HG02943 (cell line): ENCODE results near the gene F12.

Experiments used
- ATAC-seq: cut with Tn5 transposase; IDR thresholded peaks from one replicate; pipeline ENCODE4 v1.9.1; 2021; ENCODE audit warnings: mild to moderate bottlenecking, low read depth, moderate library complexity; ENCODE audit not compliant: unreplicated experiment

Gene F12

DNA sequence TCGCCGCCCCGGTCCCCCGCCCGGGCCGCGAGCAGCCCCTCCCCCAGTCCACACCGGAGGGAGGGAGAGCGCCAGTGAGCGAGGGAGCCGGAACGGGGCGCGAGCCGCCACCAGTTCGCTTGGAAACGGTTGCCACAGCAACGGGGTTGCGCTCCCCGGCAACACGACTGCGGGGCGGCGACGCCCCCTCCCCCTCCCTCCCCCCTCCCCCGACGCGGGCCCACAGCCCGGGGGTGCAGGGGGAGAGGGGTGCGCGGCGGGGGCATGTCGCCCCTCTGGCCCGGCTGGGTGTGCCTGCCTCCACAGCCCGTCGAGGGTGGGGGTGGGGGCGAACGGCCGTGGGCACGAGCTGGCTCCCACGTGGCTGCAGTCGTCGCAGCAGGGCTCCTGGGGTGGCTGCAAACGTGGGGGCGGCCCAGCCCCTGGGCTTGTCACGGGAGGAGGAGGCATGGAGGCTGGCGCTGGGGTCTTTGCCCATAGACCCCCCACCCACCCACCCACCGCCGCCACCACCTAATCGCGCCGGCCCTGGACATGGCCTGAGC lies 37.8 kb upstream of the F12 start:
- ATAC-seq: no peak

DNA sequence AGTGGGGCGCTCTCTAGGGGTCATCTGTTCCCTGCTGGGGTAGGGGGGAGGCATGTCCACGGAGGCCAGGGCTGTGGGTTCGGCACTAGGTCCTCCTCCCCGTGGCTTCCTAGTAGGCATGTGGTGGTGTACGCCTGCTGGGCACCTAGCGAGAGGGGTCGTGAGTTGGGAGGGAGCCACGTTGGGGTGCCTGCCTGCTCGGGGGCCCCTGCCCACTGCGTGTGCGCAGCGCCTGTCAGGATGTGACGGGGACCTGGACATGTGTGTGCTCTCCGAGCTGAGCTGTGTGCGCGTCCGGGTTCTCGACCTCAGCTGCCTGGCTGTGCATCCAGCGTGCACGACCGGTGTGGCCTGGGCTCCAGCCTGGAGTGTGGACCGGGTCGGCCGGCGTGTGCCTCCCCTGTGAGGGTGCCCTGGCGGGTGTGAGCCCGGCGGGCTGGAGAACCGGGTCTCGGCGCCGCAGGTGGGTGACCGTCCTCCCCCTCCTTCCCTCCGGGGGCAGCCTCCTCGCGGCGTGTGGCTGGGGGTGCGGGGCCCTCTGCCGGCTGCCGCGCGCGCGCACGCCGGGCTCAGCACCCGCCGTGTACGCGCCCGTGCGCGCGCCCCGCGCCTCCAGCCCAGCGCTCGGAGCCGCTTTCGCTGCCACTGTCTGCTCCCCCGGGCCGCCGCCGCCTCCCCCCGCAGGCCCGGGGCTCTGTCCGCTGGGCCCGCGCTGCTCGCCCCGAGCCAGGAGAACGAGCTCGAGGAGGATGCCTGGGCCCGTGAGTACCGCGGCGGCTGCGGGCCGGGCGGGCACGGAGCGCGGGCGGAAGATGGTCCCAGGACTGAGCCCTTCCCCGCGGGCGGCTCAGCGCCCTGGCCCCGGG lies 37.1 kb upstream of the F12 start, which contains the start of gene PRR7:
TSS of gene PRR7 (plus strand) at position 615 of the 866 bp plus-strand sequence. CDS start 8,254 bp downstream, outside the sequence.
- no peak for ATAC-seq

DNA sequence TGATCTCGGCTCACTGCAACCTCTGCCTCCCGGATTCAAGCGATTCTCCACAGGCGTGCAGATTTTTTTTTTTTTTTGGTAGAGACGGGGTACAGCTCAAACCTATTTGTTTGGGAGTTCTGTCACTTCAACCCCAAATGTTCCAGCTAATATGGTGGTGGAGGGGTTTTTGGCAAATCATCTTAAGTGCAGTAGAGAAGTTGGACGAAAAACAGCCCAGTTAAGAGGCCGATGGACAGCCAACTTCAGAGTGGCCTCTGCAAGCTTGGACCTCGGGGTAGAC lies 36.5 kb upstream of the F12 start:
- ATAC-seq: no peak

DNA sequence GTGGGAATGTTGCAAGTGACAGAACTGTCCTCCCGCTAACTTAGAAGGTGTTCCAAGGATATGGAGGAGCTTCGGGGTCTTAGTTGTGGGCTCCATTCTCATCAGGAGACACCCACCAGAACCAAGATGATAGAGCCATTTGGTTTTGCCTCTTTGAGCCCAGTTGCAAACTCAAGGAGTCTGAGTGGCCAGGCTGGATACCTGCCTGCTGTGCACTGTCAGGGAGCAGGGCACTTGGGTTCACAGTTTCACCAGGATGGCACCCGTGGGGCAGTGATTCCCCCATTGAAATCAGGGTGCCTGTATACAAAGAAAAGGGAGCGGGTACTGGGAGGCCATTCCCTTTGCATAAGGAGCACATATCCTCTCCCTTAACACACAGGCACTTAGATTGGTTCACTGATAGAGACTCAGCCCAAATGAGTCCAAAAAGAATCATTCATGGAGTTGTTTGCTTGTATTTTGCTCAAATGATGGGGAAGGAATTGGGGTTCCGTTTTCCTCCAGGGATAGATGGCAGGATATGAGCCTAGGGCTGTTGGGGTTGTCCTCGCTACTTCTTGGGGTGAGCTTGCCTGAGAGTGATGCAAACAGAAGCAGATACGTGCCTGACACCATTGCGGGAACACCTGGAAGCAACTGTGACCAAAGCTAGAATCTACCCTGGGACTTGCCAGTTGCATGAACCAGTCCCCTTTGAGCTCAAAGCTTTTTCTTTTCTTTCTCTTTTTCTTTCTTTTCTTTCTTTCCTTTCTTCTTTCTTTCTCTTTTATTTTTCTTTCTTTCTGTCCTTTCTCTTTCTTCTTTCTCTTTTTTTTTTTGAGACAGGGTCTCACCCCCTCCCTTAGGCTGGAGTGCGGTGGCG lies 35.9 kb upstream of the F12 start:
- no peak for ATAC-seq

DNA sequence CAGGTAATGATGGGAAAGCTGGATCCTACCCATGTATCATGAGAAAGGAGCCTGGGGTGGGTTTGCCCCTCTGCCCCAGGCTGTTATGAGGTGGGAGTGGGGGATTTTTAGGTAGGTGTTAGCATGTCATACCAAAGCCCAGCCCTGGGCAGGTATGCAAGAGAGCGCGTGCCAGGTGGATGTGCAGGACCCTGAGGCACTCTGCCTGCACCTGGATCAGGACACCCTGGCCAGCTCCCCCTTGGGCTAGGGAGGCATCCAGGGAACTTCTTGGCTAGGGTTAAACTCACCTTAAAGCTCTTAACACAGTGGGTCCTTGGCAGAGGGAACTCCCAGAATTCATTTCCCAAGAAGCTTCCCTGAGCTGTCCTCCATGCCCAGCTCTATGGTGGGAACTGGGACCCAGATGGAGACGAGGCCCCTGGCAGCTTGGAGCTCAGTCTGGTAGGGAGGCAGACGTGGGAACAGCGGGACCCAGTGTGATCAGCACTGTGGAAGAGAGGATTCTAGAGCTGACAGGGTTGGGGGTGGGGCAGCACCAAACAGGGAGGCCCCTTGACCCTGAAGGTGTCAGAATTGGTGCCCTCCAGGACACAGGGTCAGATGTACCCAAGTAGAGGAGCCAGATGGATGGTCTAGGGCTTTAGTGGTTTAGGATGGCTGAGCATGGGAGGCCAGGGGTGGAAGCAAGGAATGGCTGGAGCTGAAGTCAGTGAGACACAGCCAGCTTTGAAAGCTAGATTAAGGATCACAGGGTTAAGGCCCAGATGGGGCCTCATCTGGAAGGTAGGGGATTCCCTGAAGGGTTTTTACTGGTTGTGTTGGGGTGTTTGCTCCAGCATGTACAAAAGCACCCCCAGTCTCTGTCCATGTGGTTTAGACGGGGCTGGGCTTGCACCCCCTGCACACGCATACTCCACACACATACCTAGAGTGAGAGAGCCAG lies 35.0 kb upstream of the F12 start:
- no peak for ATAC-seq

DNA sequence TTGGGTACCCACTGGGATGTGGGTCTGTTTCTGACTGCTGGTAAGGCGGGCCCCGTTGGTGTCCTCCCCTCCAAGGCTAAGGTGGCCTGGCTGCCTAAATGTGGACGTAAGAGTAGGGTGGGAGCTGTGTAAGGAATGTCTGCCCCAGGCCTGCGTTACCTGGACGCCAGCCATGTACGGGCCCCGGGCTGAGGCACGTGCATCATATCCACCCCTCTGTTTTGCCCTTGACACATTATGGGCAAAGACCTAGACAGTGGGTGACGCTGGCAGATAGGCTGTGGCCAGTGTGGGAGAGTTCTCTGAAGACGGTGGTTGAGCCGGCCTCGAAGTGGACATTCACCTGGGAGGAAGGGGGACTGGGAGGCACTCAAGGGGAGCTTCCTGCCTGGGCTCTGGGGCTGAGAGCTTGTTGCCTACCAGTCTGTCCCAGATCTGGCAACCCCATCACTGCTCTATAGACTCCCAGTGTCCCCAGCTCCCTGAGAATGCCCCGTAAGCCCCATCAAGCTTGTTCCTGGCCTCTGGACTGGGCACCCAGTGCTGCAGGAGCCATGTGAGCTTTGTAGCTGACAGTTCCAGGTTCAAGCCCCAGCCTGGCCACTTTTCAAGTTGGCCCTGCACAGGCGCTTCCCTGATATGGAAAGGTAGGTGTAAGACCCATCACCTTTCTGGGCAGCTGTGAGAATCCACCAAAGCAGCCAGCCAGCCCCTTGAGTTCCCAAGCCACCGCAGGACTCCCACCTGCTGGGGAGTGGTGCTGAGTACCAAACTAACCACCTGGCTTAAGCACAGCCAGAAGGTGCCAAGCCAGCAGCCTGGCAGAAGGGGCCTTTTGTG lies 34.0 kb upstream of the F12 start:
- no peak for ATAC-seq

DNA sequence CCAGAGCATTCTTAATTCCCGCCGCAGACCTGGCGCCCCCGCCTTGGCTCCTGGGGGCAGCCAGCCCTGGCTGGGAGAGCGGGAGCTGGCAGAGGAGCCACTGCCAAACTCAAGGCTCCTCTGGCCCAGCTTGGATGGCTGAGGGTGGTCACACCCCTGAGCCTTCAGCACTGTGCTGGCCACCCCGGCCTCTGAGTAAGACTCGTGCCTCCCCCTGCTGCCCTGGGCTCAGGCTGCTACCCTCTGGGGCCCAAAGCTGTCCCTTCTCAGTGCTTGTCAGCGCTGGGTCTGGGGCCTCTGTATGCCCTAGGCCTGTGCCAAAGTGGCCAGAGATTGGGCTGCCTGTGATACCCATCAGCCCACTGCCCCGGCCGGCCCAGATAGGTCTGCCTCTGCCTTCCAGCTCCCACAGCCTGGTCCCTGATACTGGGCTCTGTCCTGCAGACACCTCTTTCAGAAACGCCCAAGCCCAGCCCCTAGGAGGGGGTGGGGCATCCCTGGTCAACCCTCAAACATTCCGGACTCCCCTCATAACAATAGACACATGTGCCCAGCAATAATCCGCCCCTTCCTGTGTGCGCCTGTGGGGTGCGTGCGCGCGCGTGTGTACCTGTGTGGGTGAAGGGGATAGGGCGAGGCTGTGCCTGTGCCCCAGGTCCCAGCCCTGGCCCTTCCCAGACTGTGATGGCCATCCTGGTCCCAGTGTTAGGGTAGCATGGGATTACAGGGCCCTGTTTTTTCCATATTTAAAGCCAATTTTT lies 32.9 kb upstream of the F12 start:
- ATAC-seq: no peak

DNA sequence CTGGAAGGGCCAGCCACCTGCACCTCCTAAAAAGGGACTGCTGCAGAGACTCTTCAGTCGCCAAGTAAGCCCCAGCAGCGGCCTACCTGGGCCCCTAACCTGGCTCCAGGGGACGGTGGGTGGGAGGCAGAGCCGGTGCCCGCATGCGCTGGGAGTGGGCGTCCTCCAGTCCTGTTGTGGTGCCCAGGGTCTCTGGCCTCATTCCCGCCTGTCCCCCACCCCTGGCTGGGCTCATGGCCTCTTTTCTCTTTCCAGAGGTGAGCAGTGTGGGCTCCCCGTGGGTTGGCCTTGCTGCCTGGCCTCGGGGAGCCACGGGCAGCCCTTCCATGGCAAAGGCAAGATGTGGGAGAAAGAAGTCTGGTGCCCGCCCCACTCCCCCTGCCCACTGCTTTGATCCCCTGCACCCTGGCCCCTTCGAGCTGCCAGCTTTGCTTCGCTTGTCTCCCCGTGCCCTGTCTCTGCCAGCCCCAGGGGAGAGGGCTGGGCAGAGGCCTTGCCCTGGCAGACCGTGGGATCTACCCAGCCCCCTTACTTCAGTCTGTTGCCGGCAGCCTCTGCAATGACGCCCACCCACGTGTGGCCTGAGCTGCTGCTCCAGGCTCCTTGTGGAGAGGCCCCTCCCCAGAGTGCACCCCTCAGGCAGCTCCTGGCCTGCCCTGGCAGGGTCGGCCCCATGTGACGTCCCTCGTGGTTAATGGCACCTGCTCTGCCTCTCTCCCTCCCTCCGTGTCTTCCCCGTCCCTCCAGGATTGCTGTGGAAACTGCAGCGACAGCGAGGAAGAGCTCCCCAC lies 31.8 kb upstream of the F12 start:
- no peak for ATAC-seq

DNA sequence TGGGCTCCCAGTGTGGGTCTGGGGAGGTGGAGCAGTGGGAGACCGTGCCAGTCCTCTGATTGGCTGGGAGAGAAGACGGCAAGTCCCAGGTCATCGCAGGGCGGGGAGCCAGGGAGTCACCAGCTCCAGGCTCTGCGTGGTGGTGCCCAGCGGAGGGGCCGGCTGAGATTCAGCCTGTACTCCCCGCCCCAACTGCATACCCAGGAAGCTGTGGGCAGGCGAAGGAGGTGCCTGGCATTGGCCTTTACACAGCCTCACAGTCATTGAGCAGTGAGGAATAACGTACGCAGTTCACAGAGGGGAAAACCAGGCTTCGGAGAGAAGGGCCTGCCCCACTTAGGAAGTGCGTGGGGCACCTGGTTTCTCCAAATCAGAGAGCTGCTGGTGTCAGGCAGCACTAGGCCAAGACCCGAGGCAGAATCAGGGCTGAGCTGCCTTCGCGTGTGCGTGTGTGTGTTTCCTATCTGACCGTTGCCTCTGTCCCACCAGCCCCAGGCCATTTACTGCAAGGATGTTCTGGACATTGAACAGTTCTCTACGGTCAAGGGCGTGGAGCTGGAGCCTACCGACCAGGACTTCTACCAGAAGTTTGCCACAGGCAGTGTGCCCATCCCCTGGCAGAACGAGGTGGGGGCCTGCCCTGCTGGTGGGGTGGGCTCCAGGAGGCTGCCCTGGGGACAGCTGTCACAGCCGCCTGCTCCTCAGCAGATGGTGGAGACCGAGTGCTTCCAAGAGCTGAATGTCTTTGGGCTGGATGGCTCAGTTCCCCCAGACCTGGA lies 31.0 kb upstream of the F12 start:
- ATAC-seq: no peak

DNA sequence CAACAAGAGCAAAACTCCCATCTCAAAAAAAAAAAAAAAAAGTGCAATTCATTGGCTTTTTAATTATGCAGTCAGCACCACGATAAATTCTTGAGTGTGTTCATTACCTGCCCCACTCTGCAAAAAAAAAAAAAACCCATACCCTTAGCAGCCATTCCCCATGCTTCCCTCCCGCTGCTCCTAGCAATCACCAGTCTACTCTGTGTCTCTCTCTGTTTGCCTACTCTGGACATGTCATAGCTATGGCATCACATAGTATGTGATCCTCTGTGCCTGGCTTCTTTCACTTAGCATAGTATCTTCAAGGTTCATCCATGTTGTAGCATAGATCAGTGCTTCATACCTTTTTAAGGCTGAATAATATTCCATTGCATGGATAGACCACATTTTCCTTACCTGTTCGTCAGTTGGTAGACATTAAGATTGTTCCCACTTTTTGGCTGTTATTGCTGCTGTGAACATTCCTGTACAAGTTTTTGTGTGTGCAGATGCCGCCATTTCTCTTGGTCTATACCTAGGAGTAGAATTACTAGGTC lies 30.2 kb upstream of the F12 start:
- no peak for ATAC-seq

DNA sequence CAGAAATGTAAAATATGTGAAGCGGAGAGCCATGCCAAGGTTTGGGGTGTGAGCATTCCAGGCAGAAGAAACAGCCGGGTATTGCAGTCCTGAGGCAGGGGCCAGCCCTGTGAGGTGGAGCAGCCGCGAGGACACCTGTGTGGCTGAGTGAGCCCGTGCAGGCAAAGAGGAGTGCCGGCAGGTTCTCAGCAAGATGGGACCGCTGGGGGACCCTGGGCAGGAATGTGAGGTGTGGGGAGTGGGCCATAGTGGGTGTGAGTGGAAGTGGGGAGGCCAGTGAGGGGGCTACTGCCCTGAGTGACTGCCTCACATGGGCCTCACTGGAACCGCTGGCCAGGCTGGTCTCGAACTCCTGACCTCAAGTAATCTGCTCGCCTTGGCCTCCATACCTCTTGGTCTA lies 29.1 kb upstream of the F12 start:
- ATAC-seq: no peak

DNA sequence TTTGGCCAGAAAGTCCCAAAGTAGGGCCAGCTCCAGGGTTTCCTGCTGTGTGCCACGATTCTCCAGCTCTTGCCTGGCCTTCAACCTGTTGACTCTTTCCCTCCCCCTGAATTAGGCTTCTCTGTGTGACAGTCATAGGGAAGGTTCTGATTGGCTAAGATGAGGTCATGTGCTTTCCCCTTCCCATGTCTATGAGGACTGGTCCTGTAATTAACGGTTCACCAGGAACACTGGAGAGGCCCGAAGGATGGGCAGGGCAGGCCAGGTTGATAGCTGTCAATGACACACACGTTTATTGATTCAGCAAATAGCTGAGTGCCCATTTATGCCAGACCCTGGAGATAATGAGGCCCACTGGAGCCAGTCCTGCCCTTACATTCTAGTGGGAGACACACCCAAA lies 28.3 kb upstream of the F12 start:
- ATAC-seq: no peak

DNA sequence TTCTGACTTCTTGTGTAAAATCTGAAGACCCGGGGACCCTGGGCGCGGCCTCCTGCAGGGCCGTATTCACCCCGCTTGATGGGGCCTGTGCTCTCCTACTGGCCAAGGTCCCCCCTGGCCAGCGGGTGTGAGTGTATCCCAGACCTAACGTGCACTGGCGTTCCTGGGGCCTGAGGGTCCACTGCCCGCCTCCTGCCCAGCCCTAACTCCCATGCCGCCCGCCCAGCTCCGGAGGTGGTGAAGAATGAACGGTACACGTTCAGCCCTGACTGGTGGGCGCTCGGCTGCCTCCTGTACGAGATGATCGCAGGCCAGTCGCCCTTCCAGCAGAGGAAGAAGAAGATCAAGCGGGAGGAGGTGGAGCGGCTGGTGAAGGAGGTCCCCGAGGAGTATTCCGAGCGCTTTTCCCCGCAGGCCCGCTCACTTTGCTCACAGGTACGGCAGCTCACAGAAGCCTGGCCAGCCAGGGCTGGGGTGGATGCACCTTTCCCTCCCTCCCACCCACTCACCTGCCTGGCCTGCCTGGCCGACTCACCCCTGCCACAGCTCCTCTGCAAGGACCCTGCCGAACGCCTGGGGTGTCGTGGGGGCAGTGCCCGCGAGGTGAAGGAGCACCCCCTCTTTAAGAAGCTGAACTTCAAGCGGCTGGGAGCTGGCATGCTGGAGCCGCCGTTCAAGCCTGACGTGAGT lies 26.6 kb upstream of the F12 start:
- no peak for ATAC-seq

DNA sequence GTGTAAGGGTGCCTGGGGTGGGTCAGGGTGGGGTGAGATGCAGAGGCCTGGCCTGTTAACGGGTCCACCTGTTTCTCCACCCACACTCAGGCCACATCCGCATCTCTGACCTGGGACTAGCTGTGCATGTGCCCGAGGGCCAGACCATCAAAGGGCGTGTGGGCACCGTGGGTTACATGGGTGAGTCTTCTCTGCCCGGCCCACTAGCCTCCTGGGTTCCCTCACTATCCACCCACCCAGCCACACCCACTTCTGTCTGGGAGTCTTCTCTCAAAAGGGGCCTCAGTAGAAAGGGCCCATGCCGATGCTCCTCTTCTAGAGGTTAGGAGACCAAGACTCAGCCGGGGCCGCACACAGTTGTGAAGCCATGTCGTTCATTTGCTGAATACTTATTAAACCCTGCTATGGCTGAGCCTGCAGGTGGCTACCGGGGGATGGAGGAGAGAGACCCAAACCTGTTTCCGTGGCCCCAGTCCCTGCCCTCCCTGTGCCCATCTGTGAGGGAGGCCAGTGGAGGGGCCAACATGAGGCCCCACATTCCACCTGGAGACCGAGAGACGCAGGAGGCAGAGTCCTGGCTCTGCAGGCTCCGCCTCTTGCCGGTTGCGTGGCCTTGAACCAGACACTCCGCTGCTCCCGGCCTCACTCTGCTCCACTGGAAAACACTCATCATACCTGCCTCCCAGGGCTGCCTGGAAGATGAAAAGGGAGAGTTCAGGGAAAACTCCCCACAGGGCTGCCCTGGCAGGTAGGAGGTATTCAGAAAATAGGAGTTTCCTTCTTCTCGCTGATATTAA lies 25.8 kb upstream of the F12 start:
- no peak for ATAC-seq

DNA sequence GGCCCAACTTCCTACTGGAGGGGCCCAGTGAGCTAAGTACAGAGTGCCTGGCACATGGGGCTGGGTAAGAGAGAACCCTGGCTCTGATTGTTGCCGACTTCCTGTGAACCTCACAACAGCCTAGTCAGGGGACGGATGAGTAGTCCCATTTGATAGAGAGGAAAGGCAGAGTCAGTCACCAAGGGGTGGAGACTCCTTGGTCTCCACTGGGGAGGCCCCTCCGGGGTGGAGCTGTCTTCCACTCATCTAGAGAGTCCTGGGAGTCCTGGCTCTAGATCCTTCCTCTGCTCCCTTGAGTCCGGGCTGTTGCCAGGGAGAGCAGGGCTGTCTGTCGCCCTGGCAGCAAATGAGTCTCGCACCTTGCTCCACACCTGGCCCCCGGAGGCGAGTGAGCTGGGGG lies 25.1 kb upstream of the F12 start:
- ATAC-seq: no peak
